Activated naive CD4-positive, alpha-beta T cell treated with Interleukin-2 at 50 U/mL for 16 hours (primary cell): Measurements from ENCODE around the gene MECP2.

Experiments used
- DNase-seq: peaks from one replicate; pipeline ENCODE4 v3.0.0-alpha.2; 2020

MECP2 gene

DNA sequence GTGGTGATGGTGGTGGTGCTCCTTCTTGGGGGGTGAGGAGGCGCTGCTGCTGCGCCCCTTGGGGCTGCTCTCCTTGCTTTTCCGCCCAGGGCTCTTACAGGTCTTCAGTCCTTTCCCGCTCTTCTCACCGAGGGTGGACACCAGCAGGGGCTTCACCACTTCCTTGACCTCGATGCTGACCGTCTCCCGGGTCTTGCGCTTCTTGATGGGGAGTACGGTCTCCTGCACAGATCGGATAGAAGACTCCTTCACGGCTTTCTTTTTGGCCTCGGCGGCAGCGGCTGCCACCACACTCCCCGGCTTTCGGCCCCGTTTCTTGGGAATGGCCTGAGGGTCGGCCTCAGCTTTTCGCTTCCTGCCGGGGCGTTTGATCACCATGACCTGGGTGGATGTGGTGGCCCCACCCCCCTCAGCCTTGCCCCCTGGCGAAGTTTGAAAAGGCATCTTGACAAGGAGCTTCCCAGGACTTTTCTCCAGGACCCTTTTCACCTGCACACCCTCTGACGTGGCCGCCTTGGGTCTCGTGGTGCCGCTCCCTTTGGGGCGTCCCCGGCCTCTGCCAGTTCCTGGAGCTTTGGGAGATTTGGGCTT is 66.7 kb downstream of the MECP2 start:
- no peak for DNase-seq

DNA sequence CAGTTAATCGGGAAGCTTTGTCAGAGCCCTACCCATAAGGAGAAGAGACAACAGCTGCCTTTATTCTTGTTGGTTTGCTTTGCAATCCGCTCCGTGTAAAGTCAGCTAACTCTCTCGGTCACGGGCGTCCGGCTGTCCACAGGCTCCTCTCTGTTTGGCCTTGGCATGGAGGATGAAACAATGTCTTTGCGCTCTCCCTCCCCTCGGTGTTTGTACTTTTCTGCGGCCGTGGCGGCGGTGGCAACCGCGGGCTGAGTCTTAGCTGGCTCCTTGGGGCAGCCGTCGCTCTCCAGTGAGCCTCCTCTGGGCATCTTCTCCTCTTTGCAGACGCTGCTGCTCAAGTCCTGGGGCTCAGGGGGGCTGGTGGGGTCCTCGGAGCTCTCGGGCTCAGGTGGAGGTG is 67.3 kb downstream of the MECP2 start:
- DNase-seq: no peak

DNA sequence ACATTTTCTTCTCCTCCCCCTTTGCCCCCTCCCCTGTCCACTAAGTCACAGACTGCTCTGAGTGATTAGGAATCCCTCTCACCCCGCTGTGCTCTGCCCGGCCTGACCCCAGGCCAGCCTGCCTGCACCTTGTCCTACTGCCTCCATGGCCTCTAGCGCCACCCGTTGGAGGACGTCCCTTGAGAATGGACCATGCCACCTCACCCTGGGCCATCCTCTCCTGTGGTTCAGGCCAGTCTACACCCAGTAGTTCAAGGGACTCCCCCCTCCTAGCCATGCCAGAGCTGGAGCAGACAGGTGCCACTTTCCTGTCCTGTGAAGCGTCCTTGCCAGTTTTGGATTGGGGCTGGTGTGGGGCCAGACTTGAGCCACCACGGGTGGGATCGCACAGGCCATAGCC is 68.1 kb downstream of the MECP2 start:
- DNase-seq: no peak

DNA sequence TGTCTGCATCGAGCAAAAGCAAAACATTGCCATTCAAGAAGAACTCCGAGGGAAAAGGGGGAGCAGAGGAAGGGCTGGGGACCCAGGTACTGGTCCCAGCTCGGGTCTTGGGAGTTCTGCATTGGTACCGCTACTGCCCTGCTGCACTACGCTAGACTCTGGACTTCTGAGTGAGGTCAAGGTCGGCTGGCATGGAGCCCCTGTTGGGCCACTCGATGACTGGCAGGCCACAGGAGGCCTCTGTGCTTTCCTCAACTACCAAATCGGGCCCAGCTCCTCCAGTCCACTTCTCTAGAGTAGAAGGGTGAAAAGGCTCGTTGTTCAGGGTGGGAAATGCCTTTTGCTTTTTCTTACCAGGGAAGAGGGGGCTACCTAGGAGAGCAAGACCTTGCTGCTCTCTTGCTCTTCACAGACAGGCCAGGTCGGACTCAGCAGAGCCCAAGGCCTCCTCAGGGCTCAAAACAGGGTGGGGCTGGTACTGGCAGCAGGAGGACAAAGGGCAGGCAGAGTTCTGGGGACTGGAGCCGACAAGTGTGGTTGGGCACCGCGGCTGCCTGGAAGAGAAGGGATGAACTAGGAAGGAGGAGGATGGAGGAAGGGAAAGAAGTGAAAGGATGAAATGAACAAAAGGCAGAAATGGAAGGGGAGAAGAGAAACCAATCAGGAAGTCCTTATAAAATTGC is 68.9 kb downstream of the MECP2 start:
- no peak for DNase-seq

DNA sequence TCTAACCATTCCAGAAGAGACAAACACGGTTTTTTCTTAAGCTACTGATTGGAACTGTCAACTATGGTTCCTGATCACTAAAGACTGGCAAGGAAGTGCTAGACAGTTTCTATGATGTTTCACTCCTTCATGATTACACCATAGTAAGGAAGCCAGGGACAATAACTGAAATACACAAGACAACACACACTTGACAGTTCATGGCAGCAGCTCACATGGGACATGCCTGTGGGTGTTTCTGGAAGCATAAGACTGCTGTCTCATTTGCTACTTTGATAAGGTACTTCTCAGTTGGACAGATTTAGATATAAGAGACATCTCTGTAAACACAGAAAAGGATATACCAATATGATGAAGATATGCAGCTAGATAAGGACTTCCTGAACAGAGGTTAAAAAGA is 69.5 kb downstream of the MECP2 start:
- DNase-seq: no peak

DNA sequence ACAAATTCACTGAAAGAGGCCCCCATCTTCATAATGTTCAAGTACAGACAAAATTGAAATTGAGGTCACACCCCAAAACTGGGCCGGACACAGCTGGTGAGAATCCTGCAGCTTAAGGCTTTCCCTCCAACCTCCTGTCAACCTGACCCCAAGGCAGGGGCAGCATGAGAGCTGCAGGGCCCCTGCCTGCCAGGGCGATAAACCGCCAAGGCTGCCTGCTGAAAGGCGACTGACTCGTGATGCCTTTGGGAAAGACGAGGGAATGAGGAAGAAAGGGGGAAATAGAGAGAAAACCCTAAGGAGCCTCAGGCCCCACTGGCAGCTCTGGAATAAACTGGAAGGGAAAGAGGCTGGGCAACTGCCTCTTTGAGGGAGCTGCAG is 70.5 kb downstream of the MECP2 start:
- no peak for DNase-seq

DNA sequence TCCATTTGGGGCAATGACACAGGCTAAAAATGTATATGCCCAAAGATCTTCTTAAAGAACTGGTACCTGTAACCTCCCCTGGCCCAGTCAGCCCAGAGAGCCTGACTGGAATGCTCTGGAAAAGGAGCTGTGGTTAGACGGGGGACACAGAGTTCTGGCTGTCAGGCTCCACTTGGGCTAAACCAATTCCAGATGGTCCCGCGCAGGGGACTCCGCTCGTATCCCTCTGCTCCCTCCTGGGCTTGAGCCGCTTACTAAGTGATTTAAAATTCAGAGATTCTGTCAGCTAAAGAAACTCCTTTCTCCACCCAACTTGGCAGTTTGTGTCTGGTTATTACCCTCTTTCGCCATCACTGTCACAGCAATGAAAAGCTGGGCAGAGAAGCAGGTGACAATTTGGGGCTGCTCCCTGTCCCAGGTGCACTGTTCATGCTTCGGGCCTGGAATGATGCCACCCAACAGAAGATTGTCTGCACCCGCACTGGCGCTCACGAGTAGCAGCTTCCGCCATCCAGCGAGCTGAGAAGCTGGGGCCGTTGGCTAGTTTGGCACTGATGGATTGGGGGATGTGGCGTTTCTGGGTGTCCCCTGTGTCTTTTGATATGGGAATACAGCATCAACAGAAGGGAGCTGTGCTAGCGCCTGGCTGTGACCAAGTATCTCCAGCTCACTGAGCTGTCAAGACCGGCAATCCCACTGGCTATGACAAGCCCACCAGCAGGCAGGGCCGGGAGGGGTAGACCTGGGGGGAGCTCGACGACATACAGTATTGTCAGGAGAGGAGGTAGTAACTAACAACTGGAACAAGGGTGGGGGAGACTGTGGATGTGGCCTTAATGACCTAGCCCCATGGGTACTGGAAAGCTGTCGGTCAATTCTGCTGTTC is 71.1 kb downstream of the MECP2 start:
- DNase-seq: no peak

DNA sequence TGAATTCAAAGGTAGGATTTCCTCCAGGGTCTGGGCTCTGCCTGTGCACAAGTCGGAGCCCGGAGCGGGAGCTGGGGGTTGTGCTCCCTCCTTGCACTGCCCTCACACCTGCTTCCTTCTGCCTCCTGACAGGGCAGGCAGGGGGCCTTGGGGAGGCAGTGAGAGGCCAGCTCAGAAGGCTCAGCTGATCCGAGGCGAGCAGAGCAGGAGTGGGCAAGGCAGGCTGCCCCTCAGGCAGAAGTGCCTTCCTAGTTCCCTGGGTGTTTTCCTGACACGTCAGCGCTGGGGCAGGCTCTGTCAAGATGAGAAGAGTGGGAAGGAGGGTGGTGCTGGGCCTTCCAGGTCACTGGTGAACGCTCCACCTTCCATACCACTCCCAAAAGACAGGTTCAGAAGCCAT is 72.3 kb downstream of the MECP2 start:
- no peak for DNase-seq

DNA sequence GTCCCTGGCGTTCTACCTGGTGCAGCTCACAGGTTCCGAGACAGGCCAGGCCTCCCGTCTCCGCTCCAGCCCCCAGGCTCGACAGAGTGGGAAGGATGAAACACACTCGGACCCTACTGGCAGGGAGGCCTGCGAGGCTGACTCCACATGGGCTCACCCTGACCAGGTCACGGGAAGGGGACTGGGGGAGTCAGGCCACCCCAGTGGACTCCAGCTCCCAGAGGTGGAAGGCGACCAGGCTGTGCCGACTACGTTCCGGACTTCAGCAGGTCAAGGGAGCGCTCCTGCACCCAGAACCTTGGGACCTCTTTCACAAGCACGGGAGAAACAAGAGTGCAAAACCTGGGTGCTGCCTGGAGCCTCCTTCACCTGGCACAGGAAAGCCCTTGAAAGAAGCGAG is 73.2 kb downstream of the MECP2 start:
- no peak for DNase-seq

DNA sequence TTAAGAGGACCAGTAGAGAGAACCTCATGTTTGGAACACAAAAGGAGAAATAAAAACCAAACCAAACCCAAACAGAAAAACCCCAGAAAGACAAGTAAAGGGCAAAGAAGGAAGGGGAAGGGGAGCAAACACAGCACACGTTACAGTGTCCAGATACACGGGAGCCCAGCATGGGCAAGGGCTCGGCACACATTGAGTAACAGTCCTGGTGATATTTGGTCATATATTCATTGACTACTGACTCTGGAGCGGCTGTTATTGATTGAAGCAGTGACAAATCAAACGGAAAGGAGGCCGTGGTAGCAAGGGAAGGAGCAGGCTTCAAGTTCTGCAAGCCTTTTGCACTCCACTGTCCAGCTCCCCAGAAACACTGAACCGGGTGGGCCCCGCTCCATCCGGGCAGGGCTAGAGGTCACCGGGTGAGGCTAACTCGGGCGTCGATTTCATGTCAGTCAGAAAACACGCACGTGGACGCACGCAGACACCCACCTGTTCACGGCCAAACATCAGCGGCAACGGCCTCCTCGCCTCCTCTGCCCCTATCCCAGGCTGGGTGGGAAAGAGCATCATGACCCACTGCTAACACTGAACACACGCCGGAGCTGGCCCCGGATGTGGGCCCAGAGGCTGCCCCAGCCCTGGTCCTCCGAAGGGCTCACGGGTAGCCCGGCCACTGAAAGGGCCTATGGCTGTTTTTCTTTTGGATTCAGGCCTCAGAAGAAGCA is 74.1 kb downstream of the MECP2 start:
- DNase-seq: no peak

DNA sequence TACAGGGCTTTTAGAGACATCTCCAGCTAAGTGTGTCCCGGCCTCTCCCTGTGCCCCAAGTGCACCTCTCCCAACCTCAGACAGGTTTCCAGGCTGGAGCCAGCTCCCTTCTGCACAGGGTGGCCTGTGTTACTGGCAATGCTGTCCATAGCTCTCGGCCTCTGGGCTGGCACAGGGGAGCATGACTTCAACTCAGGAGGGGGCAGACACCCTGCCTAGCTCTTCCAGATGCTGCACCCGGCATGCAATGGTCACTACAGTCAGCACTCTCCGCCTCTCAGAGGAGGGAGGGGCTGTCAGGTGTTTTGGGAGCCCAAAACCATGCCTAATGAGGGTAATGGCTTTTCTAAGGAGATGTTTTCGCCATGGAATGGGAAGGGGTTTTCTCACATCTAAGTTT is 75.4 kb downstream of the MECP2 start:
- no peak for DNase-seq

DNA sequence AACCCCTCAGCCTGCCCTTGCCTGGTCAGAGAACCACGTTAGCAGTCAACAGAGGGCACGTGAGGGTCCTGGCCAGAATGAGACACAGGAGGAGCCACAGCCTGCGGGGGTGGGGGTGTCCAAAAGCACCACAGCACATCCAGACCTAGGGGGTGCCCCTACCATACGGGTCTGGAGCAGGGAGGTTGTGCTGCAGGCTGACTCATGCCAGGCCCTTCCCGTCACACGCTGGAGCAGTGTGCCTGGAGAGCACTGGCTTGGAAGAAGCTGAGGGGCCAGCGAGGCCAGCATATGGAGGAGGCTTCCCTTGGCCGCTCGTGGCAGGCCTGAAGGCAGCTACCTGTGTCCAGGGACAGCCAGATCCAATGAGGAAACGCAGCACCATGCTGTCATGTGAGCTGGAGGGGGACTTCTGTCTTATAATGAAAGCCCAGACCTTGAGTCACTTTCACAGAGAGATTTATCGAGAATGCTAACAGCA is 76.3 kb downstream of the MECP2 start:
- peak; percentile 21 for DNase-seq

DNA sequence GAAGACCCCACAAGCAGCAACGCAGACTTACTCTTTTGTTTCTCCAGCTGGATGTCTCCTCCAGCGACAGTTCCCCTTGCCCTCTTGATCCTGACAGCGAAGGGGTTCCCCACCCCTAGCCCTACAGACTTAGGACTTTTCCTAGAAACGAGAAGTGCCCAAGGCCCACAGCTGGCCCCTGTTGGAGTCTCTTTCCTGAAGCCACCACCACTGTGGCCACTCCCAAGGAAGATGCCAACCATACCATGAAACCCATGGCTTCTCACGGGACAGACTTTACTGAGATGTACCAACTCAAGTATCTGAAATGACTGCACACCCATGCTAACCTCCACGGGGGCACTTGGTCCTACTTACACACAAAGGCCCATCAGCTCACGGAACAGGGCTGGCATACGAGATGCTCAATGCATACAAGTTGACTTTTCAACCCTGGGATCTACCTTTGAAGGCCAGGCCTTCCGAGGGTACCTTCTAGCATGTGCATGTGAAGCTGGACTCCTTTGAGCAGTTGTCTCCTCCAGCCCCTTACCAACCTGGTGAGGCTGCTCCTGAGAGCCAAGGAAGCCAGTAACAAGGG is 76.9 kb downstream of the MECP2 start:
- no peak for DNase-seq

DNA sequence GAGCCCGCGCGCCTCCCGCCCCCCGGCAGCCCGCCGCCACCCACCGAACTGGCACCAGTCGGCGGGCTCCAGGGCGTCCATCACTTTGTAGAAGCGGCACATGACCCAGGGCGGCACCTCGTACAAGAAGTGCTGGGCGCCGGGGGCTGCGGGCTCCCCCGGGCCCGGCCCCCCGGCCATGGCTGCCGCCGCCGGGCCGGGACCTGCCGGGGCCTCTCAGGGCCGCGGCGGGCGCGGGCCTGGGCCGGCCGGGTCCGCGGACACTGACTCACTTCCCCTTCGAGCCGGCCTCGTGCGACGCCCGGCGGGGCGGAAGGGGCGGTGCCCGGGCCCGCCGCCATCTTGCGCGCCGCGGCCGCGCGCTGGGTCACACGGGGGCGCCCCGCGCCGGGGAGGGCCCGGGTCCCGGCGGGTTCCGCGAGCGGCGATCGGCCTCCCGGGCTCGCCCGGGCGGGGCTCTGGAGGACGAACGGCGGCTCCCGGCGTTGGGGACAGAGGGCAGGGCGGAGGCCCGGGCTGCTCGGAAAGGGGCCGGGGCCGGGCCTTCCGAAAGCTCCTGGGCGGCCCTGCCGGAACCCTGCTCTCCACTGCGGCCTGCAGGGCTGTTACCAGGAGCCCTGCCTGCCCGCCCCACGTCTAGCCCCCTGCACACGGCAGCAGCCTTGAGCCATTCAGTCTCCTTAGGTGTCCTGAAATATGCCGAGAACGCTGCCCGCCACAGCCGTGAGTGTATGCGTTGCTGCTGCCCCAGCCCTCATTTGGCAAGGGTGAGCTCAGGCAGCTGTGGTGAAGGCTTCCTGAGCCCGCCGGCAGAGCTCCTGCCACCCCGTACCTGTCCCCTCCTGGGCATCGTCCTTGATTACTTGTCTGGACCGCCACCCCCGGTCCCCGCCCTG is 77.6 kb downstream of the MECP2 start, which contains the start of gene IRAK1:
Gene IRAK1 (minus strand): TSS at position 270 of the 896 bp plus-strand sequence. CDS start 90 bp downstream, at position 180.
- DNase-seq: peak; percentile 59

DNA sequence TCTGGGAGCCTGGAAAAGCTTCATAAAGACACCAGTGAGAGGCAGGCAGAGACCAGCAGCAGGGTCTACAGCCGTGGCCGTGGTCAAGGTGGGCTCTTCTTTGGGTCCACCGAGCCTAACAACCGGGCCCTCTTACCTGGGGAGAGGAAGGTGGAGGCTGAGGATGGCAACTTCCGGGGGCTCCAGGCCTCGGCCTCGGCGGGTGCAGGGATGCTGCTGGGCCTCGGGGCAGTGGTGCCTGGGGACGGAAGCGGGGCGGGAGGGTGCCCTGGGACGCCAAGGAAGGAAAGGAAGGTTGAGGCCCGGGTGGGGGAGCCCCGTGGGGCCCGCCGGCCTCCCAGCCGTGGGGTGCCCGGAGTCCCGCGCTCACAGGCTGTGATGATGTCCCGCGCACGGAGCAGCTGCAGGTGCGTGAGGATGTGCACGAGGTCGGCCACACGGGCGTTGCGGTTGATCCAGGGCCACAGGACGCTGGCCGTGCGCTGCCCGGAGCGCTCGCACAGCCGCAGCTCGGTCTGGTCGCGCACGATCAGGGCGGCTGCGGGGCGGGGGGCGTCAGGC is 78.4 kb downstream of the MECP2 start:
- peak; percentile 17 for DNase-seq

DNA sequence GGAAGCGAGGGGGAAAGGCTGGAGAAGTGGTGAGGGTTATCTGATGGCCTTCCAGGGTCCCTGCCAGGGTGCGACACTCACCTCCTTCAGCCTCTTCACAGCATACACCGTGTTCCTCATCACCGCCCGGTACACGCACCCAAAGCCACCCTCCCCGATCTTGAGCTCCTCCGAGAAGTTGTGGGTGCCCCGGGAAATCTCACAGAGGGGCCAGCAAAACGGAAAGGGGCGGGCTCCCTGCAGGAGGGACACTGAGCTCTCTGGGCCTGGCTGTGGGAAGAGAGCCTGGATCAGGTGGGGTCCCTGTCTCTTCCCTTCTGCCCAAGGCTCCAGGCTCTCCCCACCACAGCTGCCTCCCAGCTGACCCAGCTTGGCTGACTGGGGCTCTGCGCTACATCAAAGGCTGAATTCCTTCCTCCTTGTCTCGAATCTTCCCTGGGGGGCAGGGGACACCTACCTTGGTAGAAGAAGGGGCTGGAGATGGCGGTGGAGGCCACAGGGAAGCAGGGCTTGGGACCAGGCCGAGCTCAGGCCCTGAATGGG is 78.9 kb downstream of the MECP2 start:
- DNase-seq: peak; percentile 15

DNA sequence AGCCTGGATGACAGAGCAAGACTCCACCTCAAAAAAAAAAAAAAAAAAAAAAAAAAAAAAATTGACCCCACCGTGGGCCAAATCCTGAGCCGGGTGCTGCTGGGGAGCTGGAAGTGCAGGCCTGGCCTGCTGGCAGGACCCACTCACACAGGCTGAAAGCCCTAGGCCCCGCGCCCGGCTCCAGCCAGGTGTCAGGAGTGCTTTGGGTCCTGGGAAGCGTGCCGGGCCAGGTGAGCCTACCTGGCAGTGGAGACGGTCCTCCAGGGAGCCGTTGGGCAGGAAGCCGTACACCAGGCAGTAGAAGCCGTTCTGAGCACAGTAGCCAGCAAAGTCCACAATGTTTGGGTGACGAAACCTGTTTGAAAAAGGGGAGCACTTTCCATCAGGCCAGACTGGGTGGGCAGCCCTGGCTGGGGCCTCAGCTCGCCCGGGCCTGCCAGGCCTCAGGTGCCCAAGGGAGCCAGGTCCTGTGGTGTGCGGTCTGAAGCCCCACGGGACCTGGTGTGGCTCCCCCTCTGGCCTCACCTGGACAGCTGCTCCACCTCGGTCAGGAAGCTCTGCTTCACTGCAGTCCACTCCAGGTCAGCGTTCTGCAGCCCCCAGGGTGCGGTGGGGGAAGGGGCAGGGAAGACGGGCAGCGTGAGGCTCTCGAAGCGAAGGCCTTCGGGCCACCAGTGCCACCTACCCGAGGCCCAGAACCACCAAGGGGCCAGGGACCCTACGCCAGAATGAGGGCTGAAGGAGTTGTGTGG is 79.6 kb downstream of the MECP2 start:
- DNase-seq: no peak

DNA sequence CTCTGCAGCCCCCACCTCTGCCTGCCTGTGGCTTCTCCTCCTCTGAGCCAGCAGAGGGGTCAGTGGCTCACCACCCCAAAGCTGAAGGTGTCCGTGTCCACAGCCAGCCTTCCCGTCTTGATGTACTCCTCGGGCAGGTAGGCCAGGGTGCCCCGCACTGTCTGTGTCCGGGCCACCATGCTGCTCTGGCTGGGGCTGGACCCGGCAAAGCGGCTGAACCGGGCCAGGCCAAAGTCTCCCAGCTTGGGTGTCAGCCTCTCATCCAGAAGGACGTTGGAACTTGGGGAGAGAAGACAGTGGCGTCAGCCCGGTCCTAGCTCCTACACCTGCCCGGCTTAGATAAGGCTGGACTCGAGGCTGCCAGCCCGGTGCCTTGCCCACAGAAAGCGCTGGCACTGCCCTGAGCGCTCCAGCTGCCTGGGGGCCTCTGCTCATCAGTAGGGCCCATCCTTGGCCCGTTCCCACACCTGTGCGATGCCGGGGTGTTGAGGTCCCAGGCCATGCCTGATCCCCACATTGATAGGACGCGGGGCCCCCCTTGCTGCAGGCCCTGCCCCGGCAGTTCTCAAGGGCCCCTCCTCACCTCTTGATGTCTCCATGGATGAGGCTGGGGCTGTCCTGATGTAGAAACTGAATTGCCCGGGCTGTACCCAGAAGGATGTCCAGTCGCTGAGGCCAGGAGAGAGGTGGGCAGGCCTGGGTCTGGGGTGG is 81.0 kb downstream of the MECP2 start:
- DNase-seq: no peak

DNA sequence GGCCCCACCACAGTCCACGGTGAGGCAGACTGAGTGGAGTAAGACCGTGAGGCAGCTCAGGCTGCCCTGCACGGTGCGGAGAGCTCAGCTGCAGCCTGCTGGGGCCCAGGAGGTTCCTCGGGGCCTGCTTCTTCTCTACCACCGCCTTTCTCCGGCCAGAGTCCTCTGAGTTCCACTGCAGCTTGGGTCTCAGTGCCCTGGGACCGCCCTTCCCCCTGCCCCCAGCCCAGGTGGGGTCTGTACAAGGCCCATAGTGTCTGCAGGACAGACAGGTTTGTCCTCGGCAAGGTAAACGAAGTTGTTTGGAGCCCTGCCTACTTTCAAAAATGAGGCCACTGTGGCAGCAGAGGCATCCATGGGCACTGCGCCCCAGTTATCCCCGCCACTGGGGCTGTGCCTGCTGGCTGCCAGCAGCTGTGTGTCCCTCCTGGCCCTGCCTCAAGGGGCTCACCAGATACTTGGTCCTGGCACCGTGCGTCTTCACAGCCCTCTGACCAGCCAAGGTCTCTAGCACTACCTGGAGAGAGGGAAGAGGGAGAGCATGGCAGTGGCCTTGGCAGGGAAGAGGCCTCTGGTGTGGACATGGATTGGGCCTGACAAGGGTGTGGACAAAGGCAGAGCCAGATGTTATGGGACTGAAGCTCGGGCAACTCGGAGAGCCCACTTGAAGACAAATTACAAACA is 81.8 kb downstream of the MECP2 start:
- DNase-seq: no peak
